ENCODE data around the gene SERPINA3. TPM values are rescaled to one million over a fixed set of nuclear protein-coding genes. Genes with fewer than 3 reads are reported as not detected.

Gene SERPINA3
- total and polyA plus RNA-seq, 2 donors (not counting 1 experiment from before 2014, with no cell fraction given) = not detected

- Histone ChIP-seq H3K9ac (ENCODE audit: low read length) (no peak overlapping the region), H3K4me3 (ENCODE audit: control extremely low read depth in 1 of 5, extremely low read depth in 1 of 5, insufficient read depth in 1 of 5, low read depth in 2 of 5, low read length in 4 of 5) (no peak overlapping the region), H4K20me1 (ENCODE audit: control insufficient read depth, insufficient read depth, low read length, poor library complexity, severe bottlenecking) (no peaks in the 10 kb centered on the region), H2AFZ (ENCODE audit: insufficient read depth, low read depth, low read length, poor library complexity, severe bottlenecking) (no peak overlapping the region), H3K9me3 (ENCODE audit: control extremely low read depth in 1 of 3, control insufficient read depth in 2 of 3, insufficient read depth in 1 of 3, low read length in 2 of 3) (peaks cover 0 to 27% (median 15%) of the 10 kb centered on the region in 3 donors), H3K4me2 (replicated peaks; ENCODE audit: low read depth, low read length, poor library complexity, severe bottlenecking) (no peak overlapping the region), H3K27ac (ENCODE audit: low read length in 2 of 2) (no peak overlapping the region), H3K36me3 (replicated peaks in 1 of 2; ENCODE audit: control extremely low read depth in 1 of 2, control insufficient read depth in 1 of 2, extremely low read depth in 1 of 2, insufficient read depth in 2 of 2, low read length in 1 of 2) (no peaks in the 10 kb centered on the region), H3K79me2 (ENCODE audit: control insufficient read depth, insufficient read depth, low read length) (no peaks in the 10 kb centered on the region), H3K27me3 (replicated peaks in 1 of 4; ENCODE audit: control extremely low read depth in 1 of 4, control insufficient read depth in 3 of 4, insufficient read depth in 4 of 4, low read length in 3 of 4) (no peaks in the 10 kb centered on the region), H3K4me1 (ENCODE audit: control insufficient read depth in 2 of 2, insufficient read depth in 2 of 2, low read length in 2 of 2) (no peaks in the 10 kb centered on the region)
- ATAC-seq (ENCODE audit: low read depth) (no peak), DNase-seq (no peak)
- no peaks in the 10 kb centered on the region for H3K4me1 Mint-ChIP-seq
- 86% methylated on average over 15 of the region's 20 CpGs for WGBS (ENCODE audit: insufficient coverage)
- H3K27me3 Mint-ChIP-seq = no peaks in the 10 kb centered on the region
- ChIA-PET CTCF (no interaction called here), POLR2A (no interaction called here)
- intact Hi-C loops (cut with micrococcal nuclease) = no loop called here
- H3K4me3 Mint-ChIP-seq = no peak overlapping the region
- peaks cover 6% of the 10 kb centered on the region for H3K9me3 Mint-ChIP-seq (ENCODE audit: insufficient read depth)
- no peak overlapping the region for H3K27ac Mint-ChIP-seq
- no peak for TF ChIP-seq CTCF (IDR thresholded peaks at IDR 0.05)
- no peak for TF ChIP-seq EZH2 (IDR thresholded peaks at IDR 0.05; ENCODE audit: borderline replicate concordance, insufficient read depth, low read depth, low read length, poor library complexity, severe bottlenecking)
Measured at GRCh38 chr14:94613720-94614644, 1.8 kb downstream of the SERPINA3 start.

GRCh38 chr14:94614802-94615201, 2.6 kb downstream of the SERPINA3 start:
- Histone ChIP-seq H3K79me2 (ENCODE audit: control insufficient read depth, insufficient read depth, low read length) (no peaks in the 10 kb centered on the region), H3K36me3 (replicated peaks in 1 of 2; ENCODE audit: control extremely low read depth in 1 of 2, control insufficient read depth in 1 of 2, extremely low read depth in 1 of 2, insufficient read depth in 2 of 2, low read length in 1 of 2) (no peaks in the 10 kb centered on the region), H3K4me1 (ENCODE audit: control insufficient read depth in 2 of 2, insufficient read depth in 2 of 2, low read length in 2 of 2) (no peaks in the 10 kb centered on the region), H3K9me3 (ENCODE audit: control extremely low read depth in 1 of 3, control insufficient read depth in 2 of 3, insufficient read depth in 1 of 3, low read length in 2 of 3) (peaks cover 0 to 29% (median 17%) of the 10 kb centered on the region in 3 donors), H3K4me2 (replicated peaks; ENCODE audit: low read depth, low read length, poor library complexity, severe bottlenecking) (no peak overlapping the region), H4K20me1 (ENCODE audit: control insufficient read depth, insufficient read depth, low read length, poor library complexity, severe bottlenecking) (no peaks in the 10 kb centered on the region), H3K9ac (ENCODE audit: low read length) (no peak overlapping the region), H3K27me3 (replicated peaks in 1 of 4; ENCODE audit: control extremely low read depth in 1 of 4, control insufficient read depth in 3 of 4, insufficient read depth in 4 of 4, low read length in 3 of 4) (no peaks in the 10 kb centered on the region), H2AFZ (ENCODE audit: insufficient read depth, low read depth, low read length, poor library complexity, severe bottlenecking) (no peak overlapping the region), H3K27ac (ENCODE audit: low read length in 2 of 2) (no peak overlapping the region), H3K4me3 (ENCODE audit: control extremely low read depth in 1 of 5, extremely low read depth in 1 of 5, insufficient read depth in 1 of 5, low read depth in 2 of 5, low read length in 4 of 5) (no peak overlapping the region)
- peaks cover 5% of the 10 kb centered on the region for H3K9me3 Mint-ChIP-seq (ENCODE audit: insufficient read depth)
- no peak for DNase-seq
- no peak overlapping the region for H3K4me3 Mint-ChIP-seq
- POLR2A ChIA-PET = no interaction called here
- ATAC-seq (ENCODE audit: low read depth) = no peak
- 93% methylated on average over 7 of the region's 7 CpGs for WGBS (ENCODE audit: insufficient coverage)
- CTCF ChIA-PET = no interaction called here
- intact Hi-C loops (cut with micrococcal nuclease) = no loop called here
- TF ChIP-seq EZH2 (IDR thresholded peaks at IDR 0.05; ENCODE audit: borderline replicate concordance, insufficient read depth, low read depth, low read length, poor library complexity, severe bottlenecking) (no peak), CTCF (IDR thresholded peaks at IDR 0.05) (no peak)
- no peak overlapping the region for H3K27ac Mint-ChIP-seq
- no peaks in the 10 kb centered on the region for H3K4me1 Mint-ChIP-seq
- no peaks in the 10 kb centered on the region for H3K27me3 Mint-ChIP-seq
